Measurements from ENCODE around the gene ADAD1. TPM values are rescaled to one million over a fixed set of nuclear protein-coding genes. Genes with fewer than 3 reads are reported as not detected.

ADAD1 gene
- total and polyA plus RNA-seq, 7 experiments from 2014 or later, result not detected

GRCh38 chr4:122469457-122469856 lies 90.6 kb downstream of the ADAD1 start:
- intact Hi-C loops (cut with micrococcal nuclease), result no loop called here
- H3K36me3 ChIP-seq (ENCODE audit: control insufficient read depth in 2 of 3, insufficient read depth in 3 of 3, low read length in 3 of 3), result no peaks in the 10 kb centered on the region
- H3K27ac ChIP-seq (ENCODE audit: low read depth, low read length), result no peak overlapping the region
- H3K27me3 Mint-ChIP-seq, result peaks cover 0 to 7% (median 0%) of the 10 kb centered on the region in 5 donors
- H3K27ac Mint-ChIP-seq, result no peak overlapping the region
- H3K4me1 Mint-ChIP-seq, result peaks cover 0 to 3% (median 0%) of the 10 kb centered on the region in 7 donors
- peaks cover 0 to 24% (median 2%) of the 10 kb centered on the region in 5 donors for H3K36me3 Mint-ChIP-seq
- ChIA-PET CTCF (no interaction called here), POLR2A (no interaction called here)
- H3K27me3 ChIP-seq (ENCODE audit: control insufficient read depth in 2 of 2, insufficient read depth in 2 of 2, low read length in 2 of 2), result no peaks in the 10 kb centered on the region
- DNase-seq, result no peak
- H3K4me3 Mint-ChIP-seq, result no peak overlapping the region
- peaks cover 0 to 33% (median 7%) of the 10 kb centered on the region in 11 donors for H3K9me3 Mint-ChIP-seq
- ATAC-seq, result no peak
- H3K9me3 ChIP-seq (ENCODE audit: control insufficient read depth in 2 of 3, low read length in 3 of 3), result no peaks in the 10 kb centered on the region
- no peak overlapping the region for H3K4me3 ChIP-seq (ENCODE audit: low read length)
- H3K4me1 ChIP-seq (ENCODE audit: control insufficient read depth in 2 of 2, insufficient read depth in 2 of 2, low read length in 2 of 2), result no peaks in the 10 kb centered on the region

- Mint-ChIP-seq H3K4me3 (no peak overlapping the region), H3K27me3 (peaks cover 0 to 3% (median 0%) of the 10 kb centered on the region in 5 donors), H3K36me3 (peaks cover 0 to 12% (median 0%) of the 10 kb centered on the region in 5 donors), H3K27ac (no peak overlapping the region), H3K9me3 (peaks cover 0 to 22% (median 0%) of the 10 kb centered on the region in 11 donors), H3K4me1 (peaks cover 0 to 4% (median 0%) of the 10 kb centered on the region in 7 donors)
- POLR2A ChIA-PET, result no interaction called here
- Histone ChIP-seq H3K27me3 (ENCODE audit: control insufficient read depth in 2 of 2, insufficient read depth in 2 of 2, low read length in 2 of 2) (no peaks in the 10 kb centered on the region), H3K27ac (ENCODE audit: low read depth, low read length) (no peak overlapping the region), H3K36me3 (ENCODE audit: control insufficient read depth in 2 of 3, insufficient read depth in 3 of 3, low read length in 3 of 3) (no peaks in the 10 kb centered on the region), H3K4me3 (ENCODE audit: low read length) (no peak overlapping the region), H3K9me3 (ENCODE audit: control insufficient read depth in 2 of 3, low read length in 3 of 3) (no peaks in the 10 kb centered on the region), H3K4me1 (ENCODE audit: control insufficient read depth in 2 of 2, insufficient read depth in 2 of 2, low read length in 2 of 2) (no peaks in the 10 kb centered on the region)
- intact Hi-C loops (cut with micrococcal nuclease), result no loop called here
- no peak for DNase-seq
- CTCF ChIA-PET, result no interaction called here
- no peak for ATAC-seq
Observed at GRCh38 chr4:122475233-122475632, 96.4 kb downstream of the ADAD1 start.

- no peak for DNase-seq
- H3K9me3 ChIP-seq (ENCODE audit: control insufficient read depth in 2 of 3, low read length in 3 of 3), result no peaks in the 10 kb centered on the region
- H3K9me3 Mint-ChIP-seq, result peaks cover 0 to 22% (median 0%) of the 10 kb centered on the region in 11 donors
- no peak for ATAC-seq
- no peaks in the 10 kb centered on the region for H3K36me3 ChIP-seq (ENCODE audit: control insufficient read depth in 2 of 3, insufficient read depth in 3 of 3, low read length in 3 of 3)
- CTCF ChIA-PET, result no interaction called here
- peaks cover 0 to 3% (median 0%) of the 10 kb centered on the region in 5 donors for H3K27me3 Mint-ChIP-seq
- peaks cover 0 to 4% (median 0%) of the 10 kb centered on the region in 7 donors for H3K4me1 Mint-ChIP-seq
- H3K36me3 Mint-ChIP-seq, result peaks cover 0 to 11% (median 0%) of the 10 kb centered on the region in 5 donors
- intact Hi-C loops (cut with micrococcal nuclease), result no loop called here
- H3K4me3 Mint-ChIP-seq, result no peak overlapping the region
- H3K27ac Mint-ChIP-seq, result no peak overlapping the region
- H3K27me3 ChIP-seq (ENCODE audit: control insufficient read depth in 2 of 2, insufficient read depth in 2 of 2, low read length in 2 of 2), result no peaks in the 10 kb centered on the region
- H3K4me1 ChIP-seq (ENCODE audit: control insufficient read depth in 2 of 2, insufficient read depth in 2 of 2, low read length in 2 of 2), result no peaks in the 10 kb centered on the region
- H3K27ac ChIP-seq (ENCODE audit: low read depth, low read length), result no peak overlapping the region
- POLR2A ChIA-PET, result no interaction called here
- H3K4me3 ChIP-seq (ENCODE audit: low read length), result no peak overlapping the region
Observed at GRCh38 chr4:122476126-122476525, 97.3 kb downstream of the ADAD1 start.

- H3K4me3 Mint-ChIP-seq, result no peak overlapping the region
- ChIA-PET CTCF (interaction anchor here (1.0 kb wide), 1 partner anchor 8 kb away, joined by 3 read pairs; no protein-coding TSS in a partner anchor), POLR2A (no interaction called here)
- no peak for ATAC-seq
- peaks cover 0 to 20% (median 0%) of the 10 kb centered on the region in 11 donors for H3K9me3 Mint-ChIP-seq
- Histone ChIP-seq H3K36me3 (ENCODE audit: control insufficient read depth in 2 of 3, insufficient read depth in 3 of 3, low read length in 3 of 3) (no peaks in the 10 kb centered on the region), H3K27ac (ENCODE audit: low read depth, low read length) (no peak overlapping the region), H3K9me3 (ENCODE audit: control insufficient read depth in 2 of 3, low read length in 3 of 3) (no peaks in the 10 kb centered on the region), H3K4me1 (ENCODE audit: control insufficient read depth in 2 of 2, insufficient read depth in 2 of 2, low read length in 2 of 2) (no peaks in the 10 kb centered on the region), H3K4me3 (ENCODE audit: low read length) (no peak overlapping the region), H3K27me3 (ENCODE audit: control insufficient read depth in 2 of 2, insufficient read depth in 2 of 2, low read length in 2 of 2) (no peaks in the 10 kb centered on the region)
- H3K4me1 Mint-ChIP-seq, result peaks cover 0 to 4% (median 0%) of the 10 kb centered on the region in 7 donors
- peaks cover 0 to 3% (median 0%) of the 10 kb centered on the region in 5 donors for H3K27me3 Mint-ChIP-seq
- DNase-seq, result no peak
- no peak overlapping the region for H3K27ac Mint-ChIP-seq
- H3K36me3 Mint-ChIP-seq, result peaks cover 0 to 9% (median 0%) of the 10 kb centered on the region in 5 donors
- intact Hi-C loops (cut with micrococcal nuclease), result no loop called here
Observed at GRCh38 chr4:122476745-122477144, 97.9 kb downstream of the ADAD1 start.

Other genes starting within 250 kb of the ADAD1 start
- 10 to 100 TPM; 45.9 to 86.6 (median 72.8) TPM for gene BLTP1, start 226.7 kb upstream of the ADAD1 start, total RNA-seq
- gene BLTP1, start 226.7 kb upstream of the ADAD1 start, polyA plus RNA-seq, result 1 to 10 TPM; 6.8 to 7.3 TPM
- 1 to 10 TPM in 1 of 5 experiments, not detected in 4; 3.3 TPM for gene IL2, start 77.7 kb downstream of the ADAD1 start, total RNA-seq
- gene IL2, start 77.7 kb downstream of the ADAD1 start, polyA plus RNA-seq, result not detected
- 1 to 10 TPM in 1 of 5 experiments, not detected in 4; 7.3 TPM for gene IL21, start 242.1 kb downstream of the ADAD1 start, total RNA-seq
- not detected for gene IL21, start 242.1 kb downstream of the ADAD1 start, polyA plus RNA-seq

All from naive thymus-derived CD4-positive, alpha-beta T cell (primary cell).